ENCODE data around the gene MYO9B. TPM values are rescaled to one million over a fixed set of nuclear protein-coding genes. Genes with fewer than 3 reads are reported as not detected.
A peak's percentile ranks its signal among the peaks of the same experiment; 100 is the strongest.

Gene MYO9B
- total RNA-seq, 4 donors from 2014 or later = 102 to 246 (median 151) TPM

GRCh38 chr19:17240826-17241399 lies 165.3 kb downstream of the MYO9B start:
- Histone ChIP-seq H3K9me3 (no peaks in the 10 kb centered on the region), H3K36me3 (no peaks in the 10 kb centered on the region), H3K4me1 (peaks cover 20 to 78% (median 55%) of the 10 kb centered on the region in 4 donors), H3K4me3 (peak overlapping the region in 2 of 4 donors; percentile 4 to 19), H3K27me3 (no peaks in the 10 kb centered on the region), H3K27ac (peak overlapping the region; percentile 89 to 95 (median 94))
- intact Hi-C loops (cut with DNase I; ENCODE audit: low total_unique reads) = no loop called here
- TF ChIP-seq, protein P1, sequence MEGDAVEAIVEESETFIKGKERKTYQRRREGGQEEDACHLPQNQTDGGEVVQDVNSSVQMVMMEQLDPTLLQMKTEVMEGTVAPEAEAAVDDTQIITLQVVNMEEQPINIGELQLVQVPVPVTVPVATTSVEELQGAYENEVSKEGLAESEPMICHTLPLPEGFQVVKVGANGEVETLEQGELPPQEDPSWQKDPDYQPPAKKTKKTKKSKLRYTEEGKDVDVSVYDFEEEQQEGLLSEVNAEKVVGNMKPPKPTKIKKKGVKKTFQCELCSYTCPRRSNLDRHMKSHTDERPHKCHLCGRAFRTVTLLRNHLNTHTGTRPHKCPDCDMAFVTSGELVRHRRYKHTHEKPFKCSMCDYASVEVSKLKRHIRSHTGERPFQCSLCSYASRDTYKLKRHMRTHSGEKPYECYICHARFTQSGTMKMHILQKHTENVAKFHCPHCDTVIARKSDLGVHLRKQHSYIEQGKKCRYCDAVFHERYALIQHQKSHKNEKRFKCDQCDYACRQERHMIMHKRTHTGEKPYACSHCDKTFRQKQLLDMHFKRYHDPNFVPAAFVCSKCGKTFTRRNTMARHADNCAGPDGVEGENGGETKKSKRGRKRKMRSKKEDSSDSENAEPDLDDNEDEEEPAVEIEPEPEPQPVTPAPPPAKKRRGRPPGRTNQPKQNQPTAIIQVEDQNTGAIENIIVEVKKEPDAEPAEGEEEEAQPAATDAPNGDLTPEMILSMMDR (IDR thresholded peaks at IDR 0.05) = no peak
- no peak for TF ChIP-seq POLR2A (IDR thresholded peaks at IDR 0.05)
- TF ChIP-seq EP300 (IDR thresholded peaks at IDR 0.05; ENCODE audit: low read depth) = no peak
- no peak for TF ChIP-seq POLR2AphosphoS5 (IDR thresholded peaks at IDR 0.05)
- 91 to 100% methylated on average over 1 to 6 of the region's 6 CpGs for WGBS, 2 donors (ENCODE audit: low coverage in 1 of 2)
- in situ Hi-C loops (cut with MboI; ENCODE audit: low pct_ligation_motif_present in 1 of 4, low pct_unique_long_range_greater_than_20kb in 1 of 4, low sequenced_read_pairs in 3 of 4) = no loop called here
- DNase-seq = no peak

DNA sequence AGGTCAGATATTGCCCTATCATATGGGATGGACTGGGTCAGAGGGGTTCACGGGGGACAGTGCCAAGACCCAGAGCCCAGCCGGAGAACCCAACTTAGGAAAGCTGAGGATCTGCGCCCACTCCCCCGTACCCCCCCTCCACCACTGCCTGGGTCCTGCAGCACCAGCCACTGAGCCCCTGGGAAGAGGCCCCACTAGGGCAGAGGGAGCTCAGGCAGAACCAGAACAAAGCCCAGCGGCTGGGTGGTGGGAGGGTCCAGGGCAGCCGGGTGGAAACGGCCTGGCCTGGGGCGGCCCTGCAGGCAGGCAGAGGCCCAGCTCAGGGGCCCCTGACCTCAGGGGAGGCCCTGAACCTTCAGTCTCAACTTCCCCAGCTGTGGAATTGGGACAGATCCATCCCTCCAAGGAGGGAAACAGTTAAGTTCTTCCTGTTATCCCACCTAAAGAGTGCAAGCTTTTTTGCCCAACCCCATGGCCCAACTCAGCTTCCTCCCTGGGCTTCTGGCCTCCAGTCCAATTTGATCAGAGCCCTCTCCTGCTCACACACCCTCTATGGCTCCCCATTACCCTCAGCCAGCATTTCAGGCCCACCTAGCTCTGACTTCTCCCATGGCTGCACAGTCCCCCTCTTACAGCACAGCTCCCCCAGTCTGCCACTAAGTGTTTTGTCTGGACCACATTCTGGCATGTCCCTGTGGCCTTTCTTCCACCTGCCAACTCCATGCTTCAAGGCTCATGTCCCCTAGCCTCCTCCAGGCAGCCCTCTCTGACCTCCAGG lies 167.0 kb downstream of the MYO9B start:
- H3K27ac ChIP-seq = peak overlapping the region; percentile 89 to 95 (median 94)
- WGBS, 2 donors (ENCODE audit: low coverage in 1 of 2) = 54% methylated on average over 4 of the region's 8 CpGs; no CpG with 5 or more reads in 1 of the 2 donors
- no peaks in the 10 kb centered on the region for H3K27me3 ChIP-seq
- peaks cover 22 to 75% (median 56%) of the 10 kb centered on the region in 4 donors for H3K4me1 ChIP-seq
- intact Hi-C loops (cut with DNase I; ENCODE audit: low total_unique reads) = no loop called here
- in situ Hi-C loops (cut with MboI; ENCODE audit: low pct_ligation_motif_present in 1 of 4, low pct_unique_long_range_greater_than_20kb in 1 of 4, low sequenced_read_pairs in 3 of 4) = no loop called here
- H3K36me3 ChIP-seq = no peaks in the 10 kb centered on the region
- TF ChIP-seq, protein P1 (IDR thresholded peaks at IDR 0.05) = no peak
- no peak for DNase-seq
- no peaks in the 10 kb centered on the region for H3K9me3 ChIP-seq
- peak overlapping the region in 3 of 4 donors; percentile 63 to 95 (median 79) for H3K4me3 ChIP-seq

DNA sequence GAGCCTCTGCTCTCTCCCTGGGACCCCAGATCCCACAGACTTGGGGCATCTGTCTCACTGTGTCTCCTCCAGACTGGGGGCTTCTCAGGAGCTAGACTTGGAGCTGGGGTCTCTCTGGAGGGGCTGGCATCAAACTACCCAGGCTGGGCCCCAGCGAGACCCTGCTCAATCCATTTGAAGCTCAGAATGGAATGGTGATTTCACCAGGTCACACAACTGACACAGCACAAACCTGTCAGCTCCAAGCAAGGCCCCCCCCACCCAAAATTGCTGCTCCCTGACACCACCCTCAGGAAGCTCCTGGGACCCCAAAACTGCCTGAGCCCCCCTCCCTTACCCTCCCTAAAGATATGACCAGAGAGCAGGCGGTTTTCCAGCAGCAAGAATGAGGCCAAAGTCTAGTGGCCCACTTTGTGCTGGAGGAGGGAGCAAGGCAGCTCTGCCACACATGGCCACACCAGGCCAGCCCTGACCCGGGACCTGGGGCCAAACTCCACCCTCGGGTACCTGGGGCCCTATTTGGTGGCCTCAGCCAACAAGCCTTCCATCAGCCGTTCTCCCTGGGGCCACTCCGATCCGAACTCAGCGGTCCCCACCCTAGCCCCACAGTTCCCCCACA lies 167.7 kb downstream of the MYO9B start:
- DNase-seq = peak; percentile 60
- WGBS, 2 donors (ENCODE audit: low coverage in 1 of 2) = 28 to 53% methylated on average over 3 to 8 of the region's 8 CpGs
- peaks cover 28 to 75% (median 63%) of the 10 kb centered on the region in 4 donors for H3K4me1 ChIP-seq
- H3K27ac ChIP-seq = peak overlapping the region; percentile 89 to 95 (median 94)
- intact Hi-C loops (cut with DNase I; ENCODE audit: low total_unique reads) = no loop called here
- no peaks in the 10 kb centered on the region for H3K36me3 ChIP-seq
- H3K9me3 ChIP-seq = no peaks in the 10 kb centered on the region
- in situ Hi-C loops (cut with MboI; ENCODE audit: low pct_ligation_motif_present in 1 of 4, low pct_unique_long_range_greater_than_20kb in 1 of 4, low sequenced_read_pairs in 3 of 4) = no loop called here
- H3K4me3 ChIP-seq = peak overlapping the region; percentile 63 to 97 (median 87)
- H3K27me3 ChIP-seq = no peaks in the 10 kb centered on the region
- TF ChIP-seq POLR2AphosphoS5 (IDR thresholded peaks at IDR 0.05) = peak in 1 of 3 donors; percentile 9
- no peak for TF ChIP-seq EP300 (IDR thresholded peaks at IDR 0.05; ENCODE audit: low read depth)
- TF ChIP-seq, protein P1 (IDR thresholded peaks at IDR 0.05) = no peak
